Spinal cord (tissue), 10 donors: ENCODE measurements around the gene PKD1L1. TPM values are rescaled to one million over a fixed set of nuclear protein-coding genes. Genes with fewer than 3 reads are reported as not detected.

Experiments
- DNase-seq, 6 donors: peaks; one replicate each; pipeline versions ENCODE4 v3.0.0 to v3.0.0-alpha.2; 2013 to 2015; ENCODE audit warnings: low spot score in 6 of 6, low read depth in 4 of 6
- H3K27ac ChIP-seq: one replicate; pipeline ENCODE4 v1.5.1; 2013; ENCODE audit warnings: low read depth, low read length, control low read depth
- H3K27me3 ChIP-seq: one replicate; pipeline ENCODE4 v1.6.1; 2013; ENCODE audit warnings: low read length; ENCODE audit not compliant: control insufficient read depth, insufficient read depth
- H3K36me3 ChIP-seq: one replicate; pipeline ENCODE4 v1.6.1; 2013; ENCODE audit warnings: low read length; ENCODE audit not compliant: control insufficient read depth, insufficient read depth
- H3K4me1 ChIP-seq: one replicate; pipeline ENCODE4 v1.6.1; 2013; ENCODE audit warnings: low read length; ENCODE audit not compliant: control insufficient read depth, insufficient read depth
- H3K4me3 ChIP-seq: one replicate; pipeline ENCODE4 v1.5.1; 2013; ENCODE audit warnings: low read depth, low read length, control low read depth
- H3K9me3 ChIP-seq: one replicate; pipeline ENCODE4 v1.6.1; 2013; ENCODE audit warnings: low read length; ENCODE audit not compliant: control insufficient read depth, insufficient read depth
- WGBS: methylation state at CpG from one replicate; pipeline ENCODE4 v1.1.5; 2013; ENCODE audit warnings: missing lambda C conversion rate; ENCODE audit not compliant: insufficient coverage; 5-methylcytosine and 5-hydroxymethylcytosine counted together
- polyA plus RNA-seq, 2 donors: library from polyadenylated mRNA; unstranded; fragments of 120-200 nt; gene quantifications; one replicate each; pipeline ENCODE4 v1.2.1, GENCODE V29; 2013; ENCODE audit not compliant: insufficient read length in 2 of 2
- total RNA-seq, 2 donors: library from RNA; depleted of rRNA in 1 of 2; stranded (reverse); fragments of 120-200 nt in 1 of 2; fragments of >200 nt in 1 of 2; gene quantifications; one replicate each; pipeline versions ENCODE4 v1.2.3 to v1.2.4, GENCODE V29; 2013 to 2014
- donor health status: healthy.

PKD1L1 gene
- total and polyA plus RNA-seq, 4 donors, result 0.44 to 1.4 (median 1.1) TPM

GRCh38 chr7:47967123-47967522, 18.9 kb upstream of the PKD1L1 start:
- H3K27me3 ChIP-seq, result no peaks in the 10 kb centered on the region
- H3K36me3 ChIP-seq, result peaks cover 54% of the 10 kb centered on the region
- no peak overlapping the region for H3K4me3 ChIP-seq
- H3K27ac ChIP-seq, result no peak overlapping the region
- H3K9me3 ChIP-seq, result no peaks in the 10 kb centered on the region
- no peaks in the 10 kb centered on the region for H3K4me1 ChIP-seq
- WGBS, result 100% methylated on average over 5 of the region's 5 CpGs
- no peak for DNase-seq

- Histone ChIP-seq H3K27ac (no peak overlapping the region), H3K9me3 (no peaks in the 10 kb centered on the region), H3K27me3 (no peaks in the 10 kb centered on the region), H3K4me1 (no peaks in the 10 kb centered on the region), H3K36me3 (peaks cover 58% of the 10 kb centered on the region), H3K4me3 (no peak overlapping the region)
- no peak for DNase-seq
- 72% methylated on average over 2 of the region's 5 CpGs for WGBS
Measured at GRCh38 chr7:47965456-47965855, 17.2 kb upstream of the PKD1L1 start.

- Histone ChIP-seq H3K36me3 (peaks cover 54% of the 10 kb centered on the region), H3K27ac (no peak overlapping the region), H3K4me1 (no peaks in the 10 kb centered on the region), H3K27me3 (no peaks in the 10 kb centered on the region), H3K4me3 (no peak overlapping the region), H3K9me3 (no peaks in the 10 kb centered on the region)
- WGBS, result no CpG with 5 or more reads among the region's 3 CpGs
- no peak for DNase-seq
Measured at GRCh38 chr7:47962262-47962661, 14.0 kb upstream of the PKD1L1 start.

GRCh38 chr7:47957156-47957555, 8.9 kb upstream of the PKD1L1 start:
- WGBS, result 77% methylated on average over 3 of the region's 6 CpGs
- no peak overlapping the region for H3K27ac ChIP-seq
- no peak overlapping the region for H3K4me3 ChIP-seq
- no peaks in the 10 kb centered on the region for H3K4me1 ChIP-seq
- H3K36me3 ChIP-seq, result peaks cover 17% of the 10 kb centered on the region
- no peak for DNase-seq
- no peaks in the 10 kb centered on the region for H3K27me3 ChIP-seq
- no peaks in the 10 kb centered on the region for H3K9me3 ChIP-seq

GRCh38 chr7:47956220-47956619, 8.0 kb upstream of the PKD1L1 start:
- Histone ChIP-seq H3K36me3 (peaks cover 7% of the 10 kb centered on the region), H3K27me3 (no peaks in the 10 kb centered on the region), H3K9me3 (no peaks in the 10 kb centered on the region), H3K4me3 (no peak overlapping the region), H3K4me1 (no peaks in the 10 kb centered on the region), H3K27ac (no peak overlapping the region)
- no peak for DNase-seq
- 78% methylated on average over 5 of the region's 6 CpGs for WGBS

GRCh38 chr7:47954231-47954911, 6.1 kb upstream of the PKD1L1 start:
- no peaks in the 10 kb centered on the region for H3K4me1 ChIP-seq
- no peaks in the 10 kb centered on the region for H3K9me3 ChIP-seq
- H3K4me3 ChIP-seq, result no peak overlapping the region
- no peak for DNase-seq
- no peak overlapping the region for H3K27ac ChIP-seq
- H3K36me3 ChIP-seq, result peaks cover 7% of the 10 kb centered on the region
- WGBS, result 86% methylated on average over 1 of the region's 4 CpGs
- H3K27me3 ChIP-seq, result no peaks in the 10 kb centered on the region

GRCh38 chr7:47953822-47954221, 5.6 kb upstream of the PKD1L1 start:
- Histone ChIP-seq H3K27me3 (no peaks in the 10 kb centered on the region), H3K36me3 (peaks cover 7% of the 10 kb centered on the region), H3K27ac (no peak overlapping the region), H3K4me3 (no peak overlapping the region), H3K9me3 (no peaks in the 10 kb centered on the region), H3K4me1 (no peaks in the 10 kb centered on the region)
- DNase-seq, result no peak
- 64% methylated on average over 4 of the region's 4 CpGs for WGBS

- no peaks in the 10 kb centered on the region for H3K27me3 ChIP-seq
- no peaks in the 10 kb centered on the region for H3K9me3 ChIP-seq
- peaks cover 5% of the 10 kb centered on the region for H3K36me3 ChIP-seq
- H3K27ac ChIP-seq, result no peak overlapping the region
- H3K4me1 ChIP-seq, result no peaks in the 10 kb centered on the region
- 87% methylated on average over 3 of the region's 4 CpGs for WGBS
- H3K4me3 ChIP-seq, result no peak overlapping the region
- DNase-seq, result no peak
Measured at GRCh38 chr7:47952224-47952623, 4.0 kb upstream of the PKD1L1 start.

- no peaks in the 10 kb centered on the region for H3K9me3 ChIP-seq
- peaks cover 5% of the 10 kb centered on the region for H3K36me3 ChIP-seq
- H3K4me3 ChIP-seq, result no peak overlapping the region
- no peak for DNase-seq
- H3K4me1 ChIP-seq, result no peaks in the 10 kb centered on the region
- H3K27me3 ChIP-seq, result no peaks in the 10 kb centered on the region
- no peak overlapping the region for H3K27ac ChIP-seq
Measured at GRCh38 chr7:47951374-47951773, 3.1 kb upstream of the PKD1L1 start.

GRCh38 chr7:47950714-47951113, 2.4 kb upstream of the PKD1L1 start:
- H3K4me1 ChIP-seq, result no peaks in the 10 kb centered on the region
- no peaks in the 10 kb centered on the region for H3K27me3 ChIP-seq
- 77% methylated on average over 6 of the region's 11 CpGs for WGBS
- peaks cover 5% of the 10 kb centered on the region for H3K36me3 ChIP-seq
- no peaks in the 10 kb centered on the region for H3K9me3 ChIP-seq
- DNase-seq, result no peak
- H3K27ac ChIP-seq, result no peak overlapping the region
- H3K4me3 ChIP-seq, result no peak overlapping the region
